Measurements from ENCODE around the gene RPS10.

The RPS10 gene

GRCh38 chr6:34425498-34426410 lies at the start of gene RPS10:
Gene RPS10, minus strand, starts transcription at chr6:34426069. Its CDS starts 848 bp downstream, at chr6:34425221.
- peak; percentile 88 for DNase-seq (ENCODE audit: low spot score)

- DNase-seq (ENCODE audit: low spot score) = no peak
Measured at GRCh38 chr6:34475238-34475682, 49.4 kb upstream of the RPS10 start.

GRCh38 chr6:34474754-34475153 lies 48.9 kb upstream of the RPS10 start:
- DNase-seq (ENCODE audit: low spot score) = no peak

- DNase-seq (ENCODE audit: low spot score) = no peak
Measured at GRCh38 chr6:34473967-34474366, 48.1 kb upstream of the RPS10 start.

DNA sequence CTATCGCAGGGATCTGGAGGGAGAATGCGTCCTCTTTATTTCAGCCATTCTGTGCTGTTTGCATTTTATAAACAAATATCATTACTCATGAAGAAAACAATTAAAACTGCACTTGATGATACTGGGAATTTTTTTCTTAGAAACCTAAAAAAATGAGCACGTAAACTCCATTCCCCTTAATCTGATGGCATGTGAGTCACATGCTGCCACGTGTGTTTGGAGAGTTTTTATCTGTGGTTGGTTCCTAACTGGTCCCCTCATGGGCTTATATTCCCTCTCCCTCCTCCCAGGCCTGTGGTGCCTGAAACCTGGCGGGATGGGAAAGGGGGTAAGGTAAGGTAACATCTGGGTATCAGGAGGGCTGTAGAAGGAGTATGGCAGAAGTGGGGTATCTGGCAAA lies 46.6 kb upstream of the RPS10 start:
- no peak for DNase-seq (ENCODE audit: low spot score)

DNA sequence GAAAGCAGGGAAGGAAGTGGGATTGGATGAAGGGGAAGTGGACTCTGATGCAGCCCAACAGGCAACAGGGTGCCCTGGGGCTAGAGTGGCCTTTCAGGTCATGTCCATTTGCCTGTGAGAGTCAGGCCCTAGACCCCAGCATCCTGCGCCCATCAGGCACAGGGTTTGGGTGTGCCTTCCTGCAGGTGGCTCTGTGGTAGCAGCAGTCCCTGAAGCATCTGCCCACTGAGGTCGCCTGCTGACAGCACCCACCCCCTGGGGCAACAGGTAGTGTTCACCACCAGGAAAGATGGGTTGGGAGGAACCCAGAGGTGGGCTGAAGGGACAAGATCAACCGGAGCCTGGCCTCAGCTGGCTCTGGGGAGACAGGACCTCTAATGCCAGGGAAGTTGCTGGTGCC lies 43.6 kb upstream of the RPS10 start:
- no peak for DNase-seq (ENCODE audit: low spot score)

GRCh38 chr6:34468378-34468892 lies 42.6 kb upstream of the RPS10 start:
- no peak for DNase-seq (ENCODE audit: low spot score)

GRCh38 chr6:34466242-34467185 lies 40.6 kb upstream of the RPS10 start:
- no peak for DNase-seq (ENCODE audit: low spot score)

DNA sequence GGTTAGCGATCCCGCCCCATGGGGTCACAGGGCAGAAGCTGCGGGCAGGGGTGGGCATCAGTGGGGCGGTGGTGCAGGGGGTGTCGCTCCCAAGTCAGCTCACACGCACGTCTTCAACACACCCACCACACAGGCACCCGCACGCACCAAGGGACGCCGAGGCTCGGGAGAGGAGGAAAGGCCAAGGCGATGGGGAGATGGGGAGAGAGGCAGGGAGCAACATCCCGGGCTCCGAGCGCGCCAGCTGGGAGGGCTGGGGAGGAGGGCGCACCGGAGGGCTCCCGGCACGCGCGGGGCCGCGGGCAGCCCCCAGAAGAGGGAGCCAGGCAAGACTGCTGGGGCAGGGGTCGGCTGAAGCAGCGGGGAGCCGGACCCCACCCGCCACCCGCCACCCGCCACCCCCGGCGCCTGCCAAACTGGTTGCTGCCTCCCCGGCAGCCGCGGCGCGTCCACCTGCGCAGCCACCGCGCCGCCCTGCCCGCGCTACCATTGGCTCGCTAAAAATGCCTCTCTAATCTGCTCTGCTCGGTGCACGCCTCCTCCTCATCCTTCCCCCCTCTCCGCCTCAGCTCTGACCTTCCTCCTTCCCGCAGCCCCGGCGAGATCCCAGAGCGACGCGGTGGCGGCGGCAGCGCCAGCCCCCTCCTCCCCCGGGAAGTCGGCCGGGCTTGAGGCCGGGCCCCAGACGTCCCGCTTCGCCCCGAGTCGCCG lies 39.8 kb upstream of the RPS10 start, which contains the start of gene PACSIN1:
TSS of gene PACSIN1 (plus strand) at position 546 of the 711 bp plus-strand sequence. CDS start 60,230 bp downstream, outside the sequence.
- DNase-seq (ENCODE audit: low spot score) = no peak

- no peak for DNase-seq (ENCODE audit: low spot score)
Measured at GRCh38 chr6:34463849-34464248, 38.0 kb upstream of the RPS10 start.

- no peak for DNase-seq (ENCODE audit: low spot score)
Measured at GRCh38 chr6:34463299-34463698, 37.4 kb upstream of the RPS10 start.

GRCh38 chr6:34462551-34462971 lies 36.7 kb upstream of the RPS10 start:
- no peak for DNase-seq (ENCODE audit: low spot score)

GRCh38 chr6:34462010-34462409 lies 36.1 kb upstream of the RPS10 start:
- no peak for DNase-seq (ENCODE audit: low spot score)

DNA sequence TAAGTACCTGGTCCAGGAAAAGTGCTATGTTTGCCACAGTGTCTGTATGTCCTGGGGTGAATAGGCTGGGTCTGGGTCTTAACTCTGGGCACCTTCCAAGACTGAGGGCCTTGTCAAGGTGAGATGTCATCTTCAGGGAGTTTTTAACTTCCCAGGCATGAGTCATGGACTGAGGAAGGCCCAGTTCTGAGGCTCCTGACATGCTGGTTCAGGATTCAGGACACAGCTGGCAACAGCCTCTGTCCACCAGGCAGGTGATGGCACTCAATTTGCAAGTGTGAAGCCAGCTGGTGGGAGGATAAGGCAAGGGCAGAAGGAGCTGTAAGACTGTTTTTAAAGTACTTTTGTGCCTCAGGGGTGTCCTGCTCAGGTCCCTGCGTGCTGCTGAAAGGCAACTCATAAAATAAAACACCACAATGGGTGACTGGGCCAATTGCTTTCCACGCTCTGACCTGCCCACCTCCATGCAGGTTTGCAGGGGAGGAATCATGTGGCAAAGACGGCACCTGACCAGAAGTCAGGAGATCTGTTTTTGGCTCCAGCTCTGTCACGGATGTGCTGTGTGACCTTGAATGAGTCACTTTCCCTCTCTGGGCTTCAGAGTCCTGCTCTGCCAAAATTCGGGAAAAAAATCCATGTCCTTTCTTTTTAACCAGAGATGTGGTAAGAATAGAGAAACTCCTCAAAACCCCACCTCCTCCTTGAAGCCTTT lies 35.1 kb upstream of the RPS10 start:
- no peak for DNase-seq (ENCODE audit: low spot score)

- peak; percentile 33 for DNase-seq (ENCODE audit: low spot score)
Measured at GRCh38 chr6:34459899-34460593, 34.2 kb upstream of the RPS10 start.

DNA sequence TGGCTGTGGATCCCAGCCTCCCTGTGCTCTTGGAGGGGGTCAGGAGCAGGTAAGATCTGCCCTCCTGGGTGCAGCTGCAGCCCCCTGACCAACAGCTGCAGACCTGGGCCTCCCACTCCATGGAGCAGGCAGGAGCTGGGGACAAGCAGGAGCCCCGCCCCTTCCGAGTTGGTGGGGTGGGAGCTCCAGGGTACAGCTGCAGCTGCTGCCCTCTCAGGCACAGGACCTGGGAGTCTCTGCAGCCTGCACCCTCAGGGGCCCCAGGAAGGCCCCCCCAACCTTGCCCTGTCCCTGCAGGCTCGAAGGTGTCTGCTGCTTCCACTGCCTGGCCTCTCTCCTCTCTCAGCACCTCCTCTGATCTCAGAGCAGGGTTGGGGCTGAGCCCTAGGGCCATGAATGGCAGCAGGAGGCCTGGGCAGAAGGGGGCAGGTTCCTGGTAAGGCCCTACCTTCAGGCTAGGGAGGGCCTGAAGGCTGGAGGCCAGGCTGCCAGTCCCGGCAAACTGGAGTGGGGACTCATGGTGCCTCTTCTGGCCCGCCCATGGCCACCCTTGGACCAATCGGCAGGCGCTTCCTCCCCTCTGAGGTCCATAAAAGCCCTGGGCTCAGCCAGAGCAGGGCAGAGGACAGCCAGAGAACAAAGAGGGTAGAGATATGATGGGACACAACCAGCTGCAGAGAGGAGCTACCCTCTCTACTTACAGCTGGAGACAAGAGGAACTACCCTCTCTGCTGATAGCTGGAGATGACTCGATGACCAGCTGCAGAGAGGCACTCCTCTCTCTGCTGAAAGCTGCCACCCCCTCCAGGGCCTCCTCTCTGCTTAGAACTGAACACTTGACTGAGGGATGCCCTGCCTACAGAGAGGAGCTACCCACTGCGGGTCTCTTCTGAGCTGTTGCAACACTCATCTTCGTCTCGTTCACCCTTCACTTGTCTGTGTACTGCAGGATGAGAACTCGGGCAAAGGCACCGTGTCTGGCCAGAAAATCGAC lies 32.2 kb upstream of the RPS10 start:
- DNase-seq (ENCODE audit: low spot score) = no peak

- DNase-seq (ENCODE audit: low spot score) = no peak
Measured at GRCh38 chr6:34457382-34457741, 31.5 kb upstream of the RPS10 start.

DNA sequence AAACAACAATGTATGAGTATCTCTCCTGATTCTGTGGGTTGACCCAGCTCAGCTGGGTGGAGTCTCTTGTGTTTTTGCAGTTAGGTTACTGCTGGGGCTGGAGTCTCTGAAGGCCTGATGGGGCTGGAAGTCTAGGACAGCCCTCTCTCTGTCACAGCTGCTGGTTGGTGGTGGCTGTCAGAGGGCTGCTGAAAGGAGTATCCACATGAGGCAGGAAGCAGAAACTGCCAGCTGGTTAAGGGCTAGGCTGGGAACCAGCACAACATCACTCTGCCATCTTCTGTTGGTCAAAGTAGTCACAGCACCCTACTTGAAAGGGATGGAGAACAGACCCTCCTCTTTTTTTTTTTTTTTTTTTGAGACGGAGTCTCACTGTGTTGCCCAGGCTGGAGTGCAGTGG lies 30.0 kb upstream of the RPS10 start:
- DNase-seq (ENCODE audit: low spot score) = no peak

DNA sequence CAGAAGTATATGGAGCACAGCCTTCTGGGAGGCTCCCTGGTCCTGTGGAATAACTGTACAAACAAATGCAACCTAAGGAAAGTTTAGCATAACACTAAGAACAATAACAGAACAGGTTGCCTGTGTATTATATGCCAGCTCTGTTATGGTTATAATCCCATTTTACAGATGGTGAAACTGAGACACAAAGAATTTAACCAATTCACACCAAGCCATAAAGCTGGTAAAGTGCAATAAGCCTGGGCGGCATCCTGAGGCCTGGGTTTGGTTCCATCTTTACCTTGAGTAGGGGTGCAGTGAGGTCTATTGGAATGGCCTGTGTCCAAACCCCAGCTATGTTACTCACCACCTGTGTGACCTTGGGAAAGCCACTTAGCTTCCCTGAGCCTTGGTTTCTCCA lies 25.3 kb upstream of the RPS10 start:
- no peak for DNase-seq (ENCODE audit: low spot score)
